NT2/D1 (cell line): ENCODE data around the gene METTL25.

Experiments used
- YY1 ChIP-seq: IDR thresholded peaks from 2 replicates; pipeline ENCODE4 v1.6.1; 2011; ENCODE audit not compliant: insufficient read length, insufficient read depth
- ZNF274 ChIP-seq: IDR thresholded peaks from 2 replicates; pipeline ENCODE4 v1.6.1; 2011; ENCODE audit warnings: mild to moderate bottlenecking, low read depth, low read length

DNA sequence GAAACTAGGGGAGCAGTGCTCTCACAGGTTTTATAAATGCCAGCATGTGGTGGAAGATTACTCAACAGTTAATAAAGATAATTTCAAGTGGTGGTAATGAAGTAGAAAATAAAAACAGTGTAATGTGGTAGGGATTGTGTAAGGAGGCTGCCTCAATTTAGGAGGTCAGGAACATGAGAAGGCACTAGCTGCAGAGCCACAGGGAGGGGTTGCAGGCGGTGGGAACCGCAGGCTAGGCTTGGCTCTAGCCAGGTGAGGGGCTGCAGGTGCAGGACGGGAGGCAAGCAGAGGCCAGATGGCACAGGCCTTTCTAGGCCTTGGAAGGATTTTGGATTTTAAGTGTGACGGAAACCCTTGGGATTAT is 768 bp downstream of the METTL25 start:
- TF ChIP-seq YY1: no peak
- no peak for TF ChIP-seq ZNF274
